ENCODE data around the gene RTN4RL1.

Gene RTN4RL1

GRCh38 chr17:1972487-1973160, 52.5 kb downstream of the RTN4RL1 start:
- POLR2A ChIA-PET = no interaction called here
- no peak for DNase-seq (ENCODE audit: extremely low spot score)
- TF ChIP-seq CTCF (IDR thresholded peaks at IDR 0.05; ENCODE audit: control extremely low read depth, extremely low read depth, low read depth, missing control alignments) = no peak
- CTCF ChIA-PET = no interaction called here

DNA sequence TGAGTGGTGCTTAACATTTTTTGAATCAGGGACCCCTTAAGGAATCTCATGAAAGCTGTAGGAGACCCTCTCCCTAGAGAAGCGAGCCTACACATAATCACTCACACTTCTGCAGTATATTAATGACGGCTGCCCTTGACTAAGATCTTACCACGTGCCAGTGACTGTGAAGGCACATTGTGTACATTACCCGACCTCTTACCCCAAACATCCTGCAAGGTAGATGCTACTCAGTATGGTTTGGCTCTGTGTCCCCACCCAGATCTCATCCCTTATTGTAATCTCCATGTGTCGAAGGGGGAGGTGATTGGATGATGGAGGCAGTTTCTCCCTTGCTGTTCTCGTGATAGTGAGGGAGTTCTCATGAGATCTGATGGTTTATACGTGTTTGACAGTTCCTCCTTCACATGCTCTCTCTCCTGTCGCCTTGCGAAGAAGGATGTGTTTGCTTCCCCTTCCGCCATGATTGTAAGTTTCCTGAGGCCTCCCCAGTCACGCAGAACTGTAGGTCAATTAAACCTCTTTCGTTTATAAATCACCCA, 54.2 kb downstream of the RTN4RL1 start:
- no peak for TF ChIP-seq CTCF (IDR thresholded peaks at IDR 0.05; ENCODE audit: control extremely low read depth, extremely low read depth, low read depth, missing control alignments)
- CTCF ChIA-PET = no interaction called here
- POLR2A ChIA-PET = no interaction called here
- no peak for DNase-seq (ENCODE audit: extremely low spot score)

DNA sequence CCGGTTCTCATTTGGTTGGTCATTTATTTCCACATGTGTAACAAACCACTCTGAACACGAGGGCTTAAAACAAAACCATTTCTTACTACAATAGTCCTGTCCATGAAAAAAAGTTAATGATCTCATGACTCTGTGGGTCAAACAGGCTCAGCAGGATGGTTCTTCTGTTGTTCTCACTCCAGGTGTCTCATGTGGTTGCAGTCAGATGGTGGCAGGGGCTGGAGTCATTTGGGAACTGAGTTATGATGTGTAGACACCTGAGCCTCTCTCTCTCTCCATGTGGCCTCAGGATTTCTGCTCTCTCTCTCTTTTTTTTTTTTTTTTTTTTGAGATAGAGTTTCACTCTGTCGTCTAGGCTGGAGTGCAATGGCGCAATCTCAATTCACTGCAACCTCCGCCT, 55.4 kb downstream of the RTN4RL1 start:
- ChIA-PET POLR2A (no interaction called here), CTCF (interaction anchor here (2.2 kb wide), 1 partner anchor 12 kb away, joined by 5 read pairs; no protein-coding TSS in a partner anchor)
- no peak for TF ChIP-seq CTCF (IDR thresholded peaks at IDR 0.05; ENCODE audit: control extremely low read depth, extremely low read depth, low read depth, missing control alignments)
- no peak for DNase-seq (ENCODE audit: extremely low spot score)

GRCh38 chr17:1967213-1967612, 57.9 kb downstream of the RTN4RL1 start:
- no peak for DNase-seq (ENCODE audit: extremely low spot score)
- CTCF ChIA-PET = no interaction called here
- POLR2A ChIA-PET = no interaction called here

DNA sequence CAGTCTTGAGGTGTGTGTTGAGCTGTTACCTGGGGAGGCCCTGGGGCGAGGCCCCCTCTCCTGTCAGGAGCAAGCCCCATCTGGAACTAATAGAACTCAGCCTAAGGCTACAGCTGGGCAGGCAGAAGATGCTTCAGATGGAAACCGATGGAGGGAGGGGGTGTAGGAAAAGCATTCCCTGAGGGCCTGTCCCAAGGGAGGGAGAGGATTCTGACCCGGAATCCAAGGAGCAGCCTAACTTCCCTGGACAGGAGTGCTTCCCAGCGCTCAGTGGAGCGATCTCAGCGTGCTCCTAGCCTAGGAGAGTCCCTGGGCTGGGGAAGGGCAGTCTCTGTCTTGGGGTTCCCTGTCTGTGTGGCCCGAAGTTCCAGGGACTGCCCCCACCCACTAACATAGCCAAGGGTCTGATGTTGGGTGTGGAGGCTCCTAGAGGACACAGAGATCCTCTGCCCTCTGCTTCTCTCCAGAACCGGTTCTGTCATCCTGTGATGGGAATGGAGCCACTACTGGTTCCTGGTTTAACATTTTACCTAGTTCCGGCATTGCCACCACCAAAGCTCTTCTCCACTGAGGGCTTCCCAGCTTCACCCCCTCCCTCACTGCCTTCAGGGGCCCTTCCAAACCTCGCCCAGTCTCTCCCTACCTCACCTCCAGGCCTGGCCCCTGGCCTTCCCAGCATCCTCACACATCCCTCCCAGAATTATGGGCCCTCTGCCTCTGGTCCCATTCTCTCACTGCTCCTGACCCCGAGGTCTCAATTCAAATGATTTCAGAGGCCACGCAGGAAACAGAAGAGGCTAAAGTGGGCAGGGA, 58.7 kb downstream of the RTN4RL1 start:
- no peak for DNase-seq (ENCODE audit: extremely low spot score)
- ChIA-PET POLR2A (no interaction called here), CTCF (interaction anchor here (0.8 kb wide), 1 partner anchor 16 kb away, joined by 3 read pairs; no protein-coding TSS in a partner anchor)
- no peak for TF ChIP-seq CTCF (IDR thresholded peaks at IDR 0.05; ENCODE audit: control extremely low read depth, extremely low read depth, low read depth, missing control alignments)

More at GRCh38 chr17:1967213-1967612, 57.9 kb downstream of the RTN4RL1 start:
- TF ChIP-seq CTCF (IDR thresholded peaks at IDR 0.05; ENCODE audit: control extremely low read depth, extremely low read depth, low read depth, missing control alignments) = no peak

- TF ChIP-seq CTCF (IDR thresholded peaks at IDR 0.05; ENCODE audit: control extremely low read depth, extremely low read depth, low read depth, missing control alignments) = no peak
- DNase-seq (ENCODE audit: extremely low spot score) = no peak
- ChIA-PET POLR2A (no interaction called here), CTCF (interaction anchor here (0.8 kb wide), 1 partner anchor 15 kb away, joined by 3 read pairs; no protein-coding TSS in a partner anchor)
These were observed 59.4 kb downstream of the RTN4RL1 start for GRCh38 chr17:1965556-1966273.

All from GM10248 (cell line).